Measurements from ENCODE around the gene NINJ2.
"Not testable (repeated sequence)": the region's sequence is repeated elsewhere in the genome, so short reads cannot be mapped to it uniquely, and the experiment has no call there.

The NINJ2 gene

GRCh38 chr12:663293-663871, at the start of gene NINJ2:
NINJ2 (minus strand) TSS chr12:663445; CDS start chr12:663360, 85 bp downstream.
- no peak for DNase-seq (ENCODE audit: extremely low read depth, low read depth)
- no peak for TF ChIP-seq CTCF (IDR thresholded peaks at IDR 0.05; ENCODE audit: low read depth, low read length)

- DNase-seq (ENCODE audit: extremely low read depth, low read depth), result no peak
- TF ChIP-seq CTCF (IDR thresholded peaks at IDR 0.05; ENCODE audit: low read depth, low read length), result no peak
Observed at GRCh38 chr12:712172-712863, 49.1 kb upstream of the NINJ2 start.

- TF ChIP-seq CTCF (IDR thresholded peaks at IDR 0.05; ENCODE audit: low read depth, low read length), result no peak
- no peak for DNase-seq (ENCODE audit: extremely low read depth, low read depth)
Observed at GRCh38 chr12:709455-710020, 46.3 kb upstream of the NINJ2 start.

GRCh38 chr12:708084-708483, 44.8 kb upstream of the NINJ2 start:
- not testable (repeated sequence) for DNase-seq (ENCODE audit: extremely low read depth, low read depth)

GRCh38 chr12:704516-705242, 41.4 kb upstream of the NINJ2 start:
- no peak for TF ChIP-seq CTCF (IDR thresholded peaks at IDR 0.05; ENCODE audit: low read depth, low read length)
- DNase-seq (ENCODE audit: extremely low read depth, low read depth), result no peak

- TF ChIP-seq CTCF (IDR thresholded peaks at IDR 0.05; ENCODE audit: low read depth, low read length), result no peak
- no peak for DNase-seq (ENCODE audit: extremely low read depth, low read depth)
Observed at GRCh38 chr12:701896-702539, 38.8 kb upstream of the NINJ2 start.

- no peak for DNase-seq (ENCODE audit: extremely low read depth, low read depth)
- no peak for TF ChIP-seq CTCF (IDR thresholded peaks at IDR 0.05; ENCODE audit: low read depth, low read length)
Observed at GRCh38 chr12:700016-700415, 36.8 kb upstream of the NINJ2 start.

- not testable (repeated sequence) for DNase-seq (ENCODE audit: extremely low read depth, low read depth)
Observed at GRCh38 chr12:698222-698621, 35.0 kb upstream of the NINJ2 start.

Data from AG09319 (cell line).